ENCODE data around the gene CCL25.

Gene CCL25

DNA sequence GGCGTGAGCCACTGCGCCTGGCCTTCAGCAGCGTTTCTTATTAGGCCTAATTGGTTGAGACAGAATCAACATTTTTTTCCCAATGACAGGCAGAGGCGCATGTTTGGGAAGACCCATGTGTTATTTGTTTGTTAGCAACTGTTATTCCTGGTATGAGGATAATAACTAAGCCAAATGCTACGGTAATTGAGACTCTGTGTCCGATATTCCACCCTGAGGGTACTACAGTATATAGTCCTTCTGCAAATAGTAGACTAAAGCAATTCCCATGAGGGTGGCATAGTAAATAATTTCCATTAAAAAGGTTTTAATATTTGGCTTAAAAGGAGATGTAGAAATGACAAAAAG is 18.4 kb upstream of the CCL25 start:
- H3K4me3 ChIP-seq (ENCODE audit: low read depth, low read length), result no peak overlapping the region
- no peak for DNase-seq (ENCODE audit: low read depth, low spot score)
- TF ChIP-seq, protein P1, sequence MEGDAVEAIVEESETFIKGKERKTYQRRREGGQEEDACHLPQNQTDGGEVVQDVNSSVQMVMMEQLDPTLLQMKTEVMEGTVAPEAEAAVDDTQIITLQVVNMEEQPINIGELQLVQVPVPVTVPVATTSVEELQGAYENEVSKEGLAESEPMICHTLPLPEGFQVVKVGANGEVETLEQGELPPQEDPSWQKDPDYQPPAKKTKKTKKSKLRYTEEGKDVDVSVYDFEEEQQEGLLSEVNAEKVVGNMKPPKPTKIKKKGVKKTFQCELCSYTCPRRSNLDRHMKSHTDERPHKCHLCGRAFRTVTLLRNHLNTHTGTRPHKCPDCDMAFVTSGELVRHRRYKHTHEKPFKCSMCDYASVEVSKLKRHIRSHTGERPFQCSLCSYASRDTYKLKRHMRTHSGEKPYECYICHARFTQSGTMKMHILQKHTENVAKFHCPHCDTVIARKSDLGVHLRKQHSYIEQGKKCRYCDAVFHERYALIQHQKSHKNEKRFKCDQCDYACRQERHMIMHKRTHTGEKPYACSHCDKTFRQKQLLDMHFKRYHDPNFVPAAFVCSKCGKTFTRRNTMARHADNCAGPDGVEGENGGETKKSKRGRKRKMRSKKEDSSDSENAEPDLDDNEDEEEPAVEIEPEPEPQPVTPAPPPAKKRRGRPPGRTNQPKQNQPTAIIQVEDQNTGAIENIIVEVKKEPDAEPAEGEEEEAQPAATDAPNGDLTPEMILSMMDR (IDR thresholded peaks at IDR 0.05; ENCODE audit: low read depth, low read length), result no peak
- in situ Hi-C loops (cut with HindIII; ENCODE audit: low sequenced_read_pairs), result no loop called here

- TF ChIP-seq, protein P1 (IDR thresholded peaks at IDR 0.05; ENCODE audit: low read depth, low read length), result no peak
- no peak overlapping the region for H3K4me3 ChIP-seq (ENCODE audit: low read depth, low read length)
- in situ Hi-C loops (cut with HindIII; ENCODE audit: low sequenced_read_pairs), result no loop called here
- DNase-seq (ENCODE audit: low read depth, low spot score), result no peak
Measured at GRCh38 chr19:8036434-8037099, 16.0 kb upstream of the CCL25 start.

GRCh38 chr19:8038815-8039214 is 13.7 kb upstream of the CCL25 start:
- no peak overlapping the region for H3K4me3 ChIP-seq (ENCODE audit: low read depth, low read length)
- TF ChIP-seq, protein P1 (IDR thresholded peaks at IDR 0.05; ENCODE audit: low read depth, low read length), result no peak
- DNase-seq (ENCODE audit: low read depth, low spot score), result no peak
- in situ Hi-C loops (cut with HindIII; ENCODE audit: low sequenced_read_pairs), result no loop called here

- TF ChIP-seq, protein P1 (IDR thresholded peaks at IDR 0.05; ENCODE audit: low read depth, low read length), result no peak
- in situ Hi-C loops (cut with HindIII; ENCODE audit: low sequenced_read_pairs), result no loop called here
- no peak overlapping the region for H3K4me3 ChIP-seq (ENCODE audit: low read depth, low read length)
- DNase-seq (ENCODE audit: low read depth, low spot score), result no peak
Measured at GRCh38 chr19:8039231-8039630, 13.3 kb upstream of the CCL25 start.

GRCh38 chr19:8041531-8041931 is 11.0 kb upstream of the CCL25 start:
- no peak overlapping the region for H3K4me3 ChIP-seq (ENCODE audit: low read depth, low read length)
- TF ChIP-seq, protein P1 (IDR thresholded peaks at IDR 0.05; ENCODE audit: low read depth, low read length), result no peak
- no peak for DNase-seq (ENCODE audit: low read depth, low spot score)
- in situ Hi-C loops (cut with HindIII; ENCODE audit: low sequenced_read_pairs), result no loop called here

DNA sequence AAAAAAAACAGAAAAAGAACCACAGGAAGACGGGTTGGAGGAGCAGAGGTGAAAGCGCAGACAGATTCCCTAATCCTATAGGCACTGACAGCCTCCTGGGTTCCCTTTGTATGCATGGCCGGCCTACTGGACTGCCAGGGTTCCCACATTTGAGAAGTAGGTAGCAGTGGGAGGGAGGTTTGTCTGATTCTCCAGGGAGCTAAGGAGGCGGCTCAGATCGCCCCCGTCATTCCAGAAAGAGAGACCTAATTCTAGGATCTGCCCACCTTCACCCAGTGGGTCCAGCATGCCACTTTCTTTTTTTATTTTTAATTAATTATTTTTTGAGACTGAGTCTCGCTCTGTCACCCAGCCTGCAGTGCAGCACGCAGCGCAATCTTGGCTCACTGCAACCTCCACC is 9.7 kb upstream of the CCL25 start:
- in situ Hi-C loops (cut with HindIII; ENCODE audit: low sequenced_read_pairs), result no loop called here
- no peak for DNase-seq (ENCODE audit: low read depth, low spot score)
- TF ChIP-seq, protein P1 (IDR thresholded peaks at IDR 0.05; ENCODE audit: low read depth, low read length), result no peak

More for the DNA sequence above, 9.7 kb upstream of the CCL25 start:
- no peak overlapping the region for H3K4me3 ChIP-seq (ENCODE audit: low read depth, low read length)

All from astrocyte of the spinal cord (primary cell).